ENCODE data around the gene SH3GLB2. TPM values are rescaled to one million over a fixed set of nuclear protein-coding genes. Genes with fewer than 3 reads are reported as not detected.
"Not testable (repeated sequence)": the region's sequence is repeated elsewhere in the genome, so short reads cannot be mapped to it uniquely, and the experiment has no call there.

SH3GLB2 gene
- total RNA-seq, 1 donor from 2014 or later = 94.1 TPM

DNA sequence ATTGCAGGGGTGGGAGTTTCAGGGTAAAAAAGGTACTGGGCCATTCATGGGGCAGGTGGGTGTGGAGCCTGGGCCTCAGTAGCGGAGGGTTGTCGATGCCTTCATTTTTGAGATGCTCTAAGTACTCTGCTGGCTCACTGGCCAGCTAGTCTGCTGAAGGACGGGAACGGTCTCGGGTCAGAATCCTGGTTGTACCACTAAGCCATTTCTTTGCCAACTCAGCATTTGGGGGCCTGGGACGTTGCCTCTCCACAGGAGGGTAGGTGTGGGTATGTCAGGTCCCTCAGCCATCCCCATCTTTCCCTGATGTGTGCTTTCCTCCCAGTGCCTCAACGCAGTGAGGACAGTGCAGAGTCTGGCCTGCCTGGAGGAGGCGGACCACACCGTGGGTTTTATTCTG, 25.1 kb downstream of the SH3GLB2 start:
- intact Hi-C loops (cut with micrococcal nuclease) = no loop called here

DNA sequence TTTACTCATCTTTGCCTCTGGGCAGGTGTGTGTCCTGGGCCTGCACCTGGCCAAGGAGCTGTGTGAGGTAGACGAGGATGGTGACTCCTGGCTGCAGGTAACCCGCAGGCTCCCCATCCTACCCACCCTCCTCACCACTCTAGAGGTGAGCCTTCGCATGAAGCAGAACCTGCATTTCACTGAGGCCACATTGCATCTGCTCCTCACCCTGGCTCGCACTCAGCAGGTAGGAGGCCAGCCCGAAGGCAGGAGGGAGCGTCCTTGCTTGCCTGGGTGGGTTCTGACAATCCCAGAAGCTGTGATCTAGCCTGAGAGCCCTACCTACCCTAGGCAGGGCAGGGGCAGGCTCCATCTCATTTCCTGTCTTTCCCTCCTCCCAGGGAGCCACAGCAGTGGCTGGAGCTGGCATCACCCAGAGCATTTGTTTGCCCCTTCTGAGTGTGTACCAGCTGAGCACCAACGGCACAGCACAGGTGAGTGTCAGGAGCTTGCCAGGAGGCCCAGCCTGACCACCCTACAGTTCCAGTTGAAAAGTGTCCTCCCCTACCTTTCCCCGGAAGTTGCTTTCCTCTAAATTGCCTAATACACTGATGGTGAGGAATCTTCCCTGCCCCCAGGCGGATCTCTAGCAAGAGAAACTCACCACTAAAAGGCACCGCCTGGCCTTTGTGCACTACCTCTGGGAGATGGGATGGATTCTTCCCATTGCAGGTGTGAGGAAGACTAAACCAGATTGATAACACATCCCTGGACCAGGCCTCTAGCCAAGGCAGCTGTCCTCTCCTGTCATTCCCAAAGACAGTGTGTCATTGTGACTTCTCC, 26.4 kb downstream of the SH3GLB2 start:
- intact Hi-C loops (cut with micrococcal nuclease) = no loop called here

- intact Hi-C loops (cut with micrococcal nuclease) = no loop called here
Measured at GRCh38 chr9:128999581-129000206, 28.4 kb downstream of the SH3GLB2 start.

GRCh38 chr9:128998462-128998861, 29.7 kb downstream of the SH3GLB2 start:
- intact Hi-C loops (cut with micrococcal nuclease) = no loop called here

DNA sequence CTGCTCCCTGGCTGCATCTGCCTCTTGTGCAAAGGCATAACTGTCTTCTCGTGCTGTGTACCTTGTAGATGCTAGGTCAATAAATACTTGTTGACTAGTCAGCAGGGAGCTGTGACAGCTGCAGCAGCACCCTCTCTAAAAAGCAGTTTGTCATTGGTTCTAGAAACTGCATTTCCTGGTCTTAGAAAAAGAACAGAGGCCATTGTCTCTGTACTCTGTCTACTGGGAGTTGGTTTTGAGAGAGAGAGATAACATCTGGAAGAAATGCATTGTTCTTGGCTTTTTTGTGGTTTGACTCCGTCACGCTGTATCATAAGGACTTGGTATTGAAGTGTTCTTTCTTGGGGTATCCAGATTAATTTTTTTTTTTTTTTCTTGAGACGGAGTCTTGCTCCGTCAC, 32.3 kb downstream of the SH3GLB2 start:
- intact Hi-C loops (cut with micrococcal nuclease) = no loop called here

- intact Hi-C loops (cut with micrococcal nuclease) = no loop called here
Measured at GRCh38 chr9:128992995-128993394, 35.1 kb downstream of the SH3GLB2 start.

DNA sequence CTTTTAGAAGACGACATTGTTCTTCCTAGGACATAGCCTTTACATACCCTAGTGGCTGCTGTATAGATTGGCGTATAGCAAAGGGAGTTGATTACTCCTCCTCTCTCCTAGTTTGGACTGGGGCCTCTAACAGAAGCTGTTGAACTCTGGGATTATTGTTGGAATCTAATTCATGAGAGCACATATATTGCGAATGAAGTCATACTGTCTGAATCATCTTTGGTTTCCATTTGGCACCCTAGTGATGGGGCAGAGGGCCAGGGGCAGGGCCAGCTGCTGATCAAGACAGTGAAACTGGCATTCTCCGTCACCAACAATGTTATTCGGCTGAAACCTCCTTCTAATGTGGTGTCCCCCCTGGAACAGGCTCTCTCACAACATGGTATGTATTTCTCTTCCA, 40.3 kb downstream of the SH3GLB2 start:
- intact Hi-C loops (cut with micrococcal nuclease) = no loop called here

- intact Hi-C loops (cut with micrococcal nuclease) = no loop called here
Measured at GRCh38 chr9:128986671-128987070, 41.5 kb downstream of the SH3GLB2 start.

- intact Hi-C loops (cut with micrococcal nuclease) = no loop called here
Measured at GRCh38 chr9:128983536-128983935, 44.6 kb downstream of the SH3GLB2 start.

DNA sequence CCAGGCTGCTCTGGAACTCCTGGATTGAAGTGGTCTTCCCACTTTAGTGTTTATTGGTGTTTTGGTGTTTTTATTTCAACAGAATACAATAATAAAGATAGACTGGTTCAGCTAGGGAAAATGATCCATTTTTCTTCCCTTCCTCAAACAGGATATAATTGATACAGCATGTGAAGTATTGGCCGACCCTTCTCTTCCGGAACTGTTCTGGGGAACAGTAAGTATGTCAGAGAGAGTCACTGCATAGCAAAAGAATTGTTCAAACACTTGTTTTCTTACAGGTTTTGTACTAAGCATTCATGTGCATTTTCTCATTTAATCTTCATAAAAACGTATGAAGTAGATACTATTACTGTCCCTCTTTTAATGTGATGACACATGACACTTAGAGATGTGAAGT, 49.0 kb downstream of the SH3GLB2 start:
- intact Hi-C loops (cut with micrococcal nuclease) = no loop called here

GRCh38 chr9:128972956-128973355, 55.2 kb downstream of the SH3GLB2 start:
- intact Hi-C loops (cut with micrococcal nuclease) = no loop called here

DNA sequence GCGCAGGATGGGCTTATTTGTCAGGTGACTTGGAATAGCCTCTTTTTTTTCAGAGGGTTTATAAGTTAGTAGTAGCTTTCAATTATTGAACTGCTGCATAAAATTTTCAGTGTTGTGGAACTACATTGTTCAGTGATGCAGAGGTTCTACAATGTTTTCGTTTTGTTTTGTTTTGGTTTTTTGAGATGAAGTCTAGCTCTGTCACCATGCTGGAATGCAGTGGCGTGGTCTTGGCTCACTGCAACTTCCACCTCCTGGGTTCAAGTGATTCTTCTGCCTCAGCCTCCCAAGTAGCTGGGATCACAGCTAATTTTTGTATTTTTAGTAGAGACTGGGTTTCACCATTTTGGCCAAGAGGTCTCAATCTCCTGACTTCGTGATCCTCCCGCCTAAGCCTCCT, 58.6 kb downstream of the SH3GLB2 start:
- intact Hi-C loops (cut with micrococcal nuclease) = no loop called here

GRCh38 chr9:128961403-128961802, 66.7 kb downstream of the SH3GLB2 start:
- intact Hi-C loops (cut with micrococcal nuclease) = not testable (repeated sequence)

Other genes with a start within 250 kb of the SH3GLB2 start
- 21.1 and 22.2 TPM in 2 replicates for gene TBC1D13, start 241.1 kb downstream of the SH3GLB2 start, total RNA-seq
- gene ENDOG, start 209.8 kb downstream of the SH3GLB2 start, total RNA-seq = 14.3 and 15.3 TPM in 2 replicates
- 73.1 and 80.3 TPM in 2 replicates for gene SPOUT1, start 198.5 kb downstream of the SH3GLB2 start, total RNA-seq
- 15.7 and 17.4 TPM in 2 replicates for gene KYAT1, start 146.4 kb downstream of the SH3GLB2 start, total RNA-seq
- 52.4 and 53.1 TPM in 2 replicates for gene LRRC8A, start 146.2 kb downstream of the SH3GLB2 start, total RNA-seq
- 1.2 and 1.9 TPM in 2 replicates for gene PHYHD1, start 107.3 kb downstream of the SH3GLB2 start, total RNA-seq
- 10.2 and 10.8 TPM in 2 replicates for gene DOLK, start 80.7 kb downstream of the SH3GLB2 start, total RNA-seq
- 103 and 109 TPM in 2 replicates for gene NUP188, start 80.6 kb downstream of the SH3GLB2 start, total RNA-seq
- gene MIGA2, start 8.3 kb upstream of the SH3GLB2 start, total RNA-seq = 39.3 and 42.2 TPM in 2 replicates
- 20.3 and 23.6 TPM in 2 replicates for gene DOLPP1, start 52.8 kb upstream of the SH3GLB2 start, total RNA-seq
- 13.6 and 14.0 TPM in 2 replicates for gene CRAT, start 82.5 kb upstream of the SH3GLB2 start, total RNA-seq
- gene PTPA, start 83.1 kb upstream of the SH3GLB2 start, total RNA-seq = 105 and 107 TPM in 2 replicates
- gene IER5L, start 149.9 kb upstream of the SH3GLB2 start, total RNA-seq = 4.3 and 4.5 TPM in 2 replicates

All from T-helper 2 cell treated with Interferon-gamma antibody and Interleukin-4, amounts not matched to agents 100 ng/mL and 5 ng/mL, for 36 hours (primary cell).